NCI-H1417 (cell line): ENCODE measurements around the gene EXOSC5.
"Not testable (repeated sequence)": the region's sequence is repeated elsewhere in the genome, so short reads cannot be mapped to it uniquely, and the experiment has no call there.

ENCODE experiments used
- DNase-seq, 3 experiments: peaks; one replicate each; lab custom pipeline; 2025; lab: John Stamatoyannopoulos, UW

EXOSC5 gene

DNA sequence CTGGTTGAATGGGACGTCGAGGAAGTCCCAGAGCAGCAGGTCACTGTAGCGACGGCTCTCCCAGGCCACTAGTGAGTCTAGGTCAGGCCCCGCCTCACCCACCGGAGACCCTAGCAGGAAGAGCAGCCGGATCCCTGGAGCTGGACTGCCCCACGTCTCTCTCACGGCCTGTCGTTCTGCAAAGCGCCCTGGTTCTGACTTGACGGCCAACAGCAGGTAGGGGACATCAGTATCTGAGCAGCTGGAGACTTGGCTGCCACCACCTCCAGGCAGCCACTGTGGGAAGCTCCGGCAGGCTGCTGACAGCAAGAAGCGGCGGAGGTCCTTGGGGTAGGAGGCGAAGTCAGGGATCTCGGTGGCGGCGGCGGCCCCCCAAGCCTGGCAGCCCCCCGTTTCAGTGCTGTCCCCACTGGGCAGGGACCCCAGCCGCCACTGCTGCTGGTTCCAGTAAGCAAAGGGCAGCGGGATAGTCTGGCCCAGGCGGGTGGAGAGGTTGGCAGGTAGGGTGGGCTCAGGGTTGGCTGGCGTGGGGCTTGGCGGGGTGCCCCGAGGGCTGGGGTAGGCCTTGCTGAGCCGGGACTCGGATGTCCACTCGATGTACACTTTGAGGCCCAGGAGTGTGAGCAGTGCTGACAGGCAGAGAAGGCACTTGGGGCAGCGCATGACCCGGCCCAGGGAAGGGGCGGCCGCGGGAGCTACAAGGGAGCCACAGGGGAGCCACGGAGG lies 29.1 kb upstream of the EXOSC5 start:
- no peak for DNase-seq

DNA sequence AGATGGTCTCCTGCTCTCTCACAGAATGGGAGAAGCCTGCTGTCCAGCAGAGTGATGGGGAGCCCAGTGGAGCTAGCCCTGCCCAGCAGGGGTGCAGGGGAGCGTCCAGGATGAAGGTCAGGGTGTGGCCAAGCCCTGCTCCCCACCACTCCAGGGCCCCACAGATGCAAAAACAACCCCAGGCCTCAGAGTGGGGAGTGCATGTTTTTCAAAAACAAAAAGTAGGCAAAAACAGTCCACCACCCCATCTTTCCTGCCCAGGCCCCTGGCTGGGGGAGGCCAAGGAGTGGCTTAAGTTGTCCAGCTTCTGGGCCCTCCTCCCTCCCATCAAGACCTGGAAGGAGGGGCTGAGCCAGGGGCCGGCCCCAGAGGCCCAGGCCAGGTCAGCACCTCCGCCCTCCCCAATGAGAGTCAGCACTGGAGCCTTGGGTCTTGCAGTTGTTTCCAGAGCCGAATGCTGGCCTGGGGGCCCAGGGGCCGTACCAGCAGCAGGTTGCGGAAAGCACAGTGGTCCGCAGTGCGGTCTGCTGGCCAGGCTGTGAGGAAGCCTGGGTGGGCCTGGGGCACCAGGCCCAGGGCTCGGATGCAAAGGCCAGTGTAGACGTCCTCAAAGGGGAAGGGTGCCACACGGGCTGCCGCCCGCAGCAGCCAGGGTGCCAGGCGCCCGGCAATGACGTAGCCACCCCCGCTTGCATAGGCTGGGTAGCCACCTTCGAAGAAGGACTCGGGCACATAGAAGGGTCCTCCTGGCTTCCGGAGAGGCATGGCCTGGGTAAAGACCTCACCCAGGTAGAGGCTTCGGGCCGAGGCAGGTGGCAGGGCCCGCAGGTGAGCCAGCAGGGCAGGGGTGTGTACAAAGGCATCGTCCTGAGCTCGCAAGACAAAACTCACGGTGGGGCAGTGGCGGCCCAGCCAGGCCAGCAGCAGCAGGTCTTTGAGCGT lies 28.3 kb upstream of the EXOSC5 start:
- DNase-seq = no peak

- DNase-seq = no peak
These were observed 27.4 kb upstream of the EXOSC5 start for GRCh38 chr19:41424335-41425173.

DNA sequence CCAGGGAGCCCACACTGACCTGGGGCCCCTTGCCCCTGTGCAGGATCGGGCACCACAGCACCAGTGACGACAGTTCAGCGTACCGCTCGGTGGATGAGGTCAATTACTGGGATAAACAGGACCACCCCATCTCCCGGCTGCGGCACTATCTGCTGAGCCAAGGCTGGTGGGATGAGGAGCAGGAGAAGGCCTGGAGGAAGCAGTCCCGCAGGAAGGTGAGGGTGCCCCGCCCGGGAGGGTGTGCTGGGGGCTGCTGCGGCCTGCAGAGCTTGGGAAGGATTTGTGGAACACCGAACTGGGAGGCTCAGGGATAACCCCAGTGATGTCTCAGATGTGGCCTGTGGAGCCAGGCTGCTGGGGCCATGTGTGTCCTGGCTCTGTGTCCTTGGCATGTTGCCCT lies 25.8 kb upstream of the EXOSC5 start:
- no peak for DNase-seq

- DNase-seq = no peak
These were observed 25.3 kb upstream of the EXOSC5 start for GRCh38 chr19:41422456-41422855.

GRCh38 chr19:41421973-41422372 lies 24.8 kb upstream of the EXOSC5 start:
- DNase-seq = no peak

- peak; percentile 67 to 82 (median 80) for DNase-seq
These were observed 24.2 kb upstream of the EXOSC5 start for GRCh38 chr19:41421314-41421713.

DNA sequence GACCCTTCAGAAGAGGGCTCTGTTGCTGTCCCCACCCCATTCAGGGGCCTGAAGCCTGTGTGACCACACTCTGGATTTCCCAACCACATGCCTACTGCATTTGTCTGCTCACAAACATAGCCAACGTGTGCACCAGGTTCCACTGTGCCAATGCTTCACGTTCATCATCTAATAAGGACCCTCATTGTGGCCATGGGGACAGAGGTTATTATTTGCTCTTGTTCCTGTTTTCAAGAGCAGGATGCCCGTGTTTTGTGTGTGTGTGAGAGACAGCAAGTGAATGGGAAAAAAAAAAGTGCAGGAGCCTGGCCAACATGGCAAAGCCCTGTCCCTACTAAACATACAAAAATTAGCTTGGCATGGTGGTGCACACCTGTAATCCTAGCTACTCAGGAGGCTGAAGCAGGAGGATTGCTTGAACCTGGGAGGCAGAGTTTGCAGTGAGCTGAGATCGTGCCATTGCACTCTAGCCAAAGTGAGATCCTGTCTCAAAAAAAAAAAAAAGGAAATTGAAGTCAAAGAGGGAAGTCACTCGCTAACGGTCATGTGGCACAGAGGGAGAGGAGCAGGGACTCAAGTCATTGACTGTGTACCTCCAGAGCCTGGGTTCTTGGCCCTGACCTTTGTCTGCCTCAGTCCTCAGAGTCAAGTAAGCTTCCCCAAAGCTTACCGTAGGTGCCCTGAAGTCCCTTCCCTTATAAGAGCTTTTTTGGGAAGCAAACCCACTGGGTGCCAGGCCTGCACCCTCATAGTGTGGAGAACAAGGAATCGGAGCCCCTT lies 23.1 kb upstream of the EXOSC5 start:
- DNase-seq = no peak

DNA sequence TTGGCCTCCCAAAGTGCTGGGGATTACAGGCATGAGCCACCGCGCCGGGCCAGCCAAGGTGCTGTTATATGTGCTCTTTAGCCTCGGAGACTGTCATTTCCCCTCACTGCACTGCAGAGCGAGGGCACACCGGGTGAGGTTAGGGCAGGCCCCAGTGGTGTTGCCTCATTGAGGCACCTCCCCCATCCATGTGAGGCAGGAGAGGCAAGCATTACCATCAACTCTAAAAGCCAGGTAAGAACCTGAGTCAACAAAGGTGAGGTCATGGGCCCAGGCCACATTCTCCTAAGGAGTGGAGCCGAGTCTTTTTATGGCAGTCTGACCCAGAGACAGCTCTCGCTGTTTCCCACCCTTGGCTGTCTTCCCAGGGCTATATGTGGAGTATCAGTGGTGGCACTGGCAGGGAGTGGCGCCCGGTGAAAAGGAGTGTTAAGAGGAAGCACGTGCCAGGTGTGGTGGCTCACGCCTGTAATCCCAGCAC lies 19.1 kb upstream of the EXOSC5 start:
- no peak for DNase-seq

GRCh38 chr19:41415154-41415571 lies 18.0 kb upstream of the EXOSC5 start:
- DNase-seq = peak in 2 of 3 experiments; percentile 9 to 93

DNA sequence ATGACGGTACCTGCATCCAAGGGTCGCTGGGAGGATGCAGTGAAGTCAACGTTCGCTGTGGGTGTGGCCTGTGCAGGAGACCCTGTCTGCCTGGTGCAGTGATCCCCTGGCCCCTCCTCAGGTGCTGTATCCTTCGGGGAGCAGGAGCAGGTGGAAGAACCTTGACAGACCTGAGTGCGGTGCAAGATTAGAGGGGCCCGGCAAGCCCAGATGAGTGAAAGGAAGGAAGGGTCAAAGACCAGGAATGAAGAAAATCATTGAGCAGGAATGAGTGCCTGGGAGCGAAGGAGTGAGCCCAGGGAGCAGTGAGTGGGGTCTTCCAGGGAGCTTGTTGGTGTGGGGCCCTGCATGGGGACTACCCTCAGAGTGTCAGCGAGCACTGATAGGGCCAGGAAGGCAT lies 17.3 kb upstream of the EXOSC5 start:
- no peak for DNase-seq

- no peak for DNase-seq
These were observed 16.8 kb upstream of the EXOSC5 start for GRCh38 chr19:41413947-41414346.

GRCh38 chr19:41412953-41413352 lies 15.8 kb upstream of the EXOSC5 start:
- DNase-seq = no peak

GRCh38 chr19:41411968-41412265 lies 14.8 kb upstream of the EXOSC5 start:
- no peak for DNase-seq

- DNase-seq = no peak
These were observed 14.2 kb upstream of the EXOSC5 start for GRCh38 chr19:41411100-41411967.

DNA sequence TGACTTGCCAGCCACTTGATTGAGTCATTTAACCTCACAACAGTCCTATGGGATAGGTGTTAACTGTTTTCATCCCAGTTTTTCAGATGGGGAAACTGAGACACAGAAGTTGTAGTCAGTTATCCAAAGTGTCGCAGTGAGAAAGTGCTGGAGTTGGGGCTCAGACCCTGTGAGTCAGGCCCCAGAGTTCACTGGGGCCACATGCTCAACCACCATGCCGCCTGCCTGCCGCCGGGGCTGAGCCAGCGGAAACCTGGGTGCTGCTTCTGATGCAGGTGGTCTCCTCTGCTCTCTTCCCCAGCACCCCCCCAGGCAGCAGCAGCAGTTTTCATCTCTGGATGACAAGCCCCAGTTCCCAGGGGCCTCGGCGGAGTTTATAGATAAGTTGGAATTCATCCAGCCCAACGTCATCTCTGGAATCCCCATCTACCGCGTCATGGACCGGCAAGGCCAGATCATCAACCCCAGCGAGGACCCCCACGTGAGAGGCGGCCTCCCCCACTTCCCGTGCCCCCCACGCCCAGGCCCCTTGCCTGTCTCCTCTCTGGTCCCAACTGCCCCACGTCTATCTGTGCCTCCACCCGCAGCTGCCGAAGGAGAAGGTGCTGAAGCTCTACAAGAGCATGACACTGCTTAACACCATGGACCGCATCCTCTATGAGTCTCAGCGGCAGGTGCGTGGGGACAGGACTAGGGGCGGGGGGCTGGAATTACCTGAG lies 13.3 kb upstream of the EXOSC5 start:
- no peak for DNase-seq

DNA sequence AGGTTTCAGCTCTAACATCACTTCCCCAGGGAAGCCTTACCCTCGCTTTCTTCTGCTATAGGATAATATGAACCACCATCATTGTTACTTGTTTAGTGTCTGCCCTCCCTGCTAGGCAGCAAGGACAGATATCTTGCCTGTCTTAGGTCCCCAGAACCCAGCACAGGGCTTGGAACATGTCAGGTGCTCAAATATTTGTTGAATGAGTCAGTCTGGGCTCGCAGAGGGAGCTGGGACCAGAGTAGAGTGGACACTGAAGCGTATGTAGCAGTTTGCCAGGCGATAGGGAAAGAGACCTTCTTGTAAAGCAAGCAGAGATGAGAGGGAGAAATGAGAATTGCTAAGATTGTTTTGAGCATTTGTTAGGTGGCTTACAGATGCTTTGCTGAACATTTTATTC lies 12.1 kb upstream of the EXOSC5 start:
- DNase-seq = peak in 1 of 3 experiments; percentile 6

GRCh38 chr19:41408846-41409245 lies 11.7 kb upstream of the EXOSC5 start:
- not testable (repeated sequence) for DNase-seq

DNA sequence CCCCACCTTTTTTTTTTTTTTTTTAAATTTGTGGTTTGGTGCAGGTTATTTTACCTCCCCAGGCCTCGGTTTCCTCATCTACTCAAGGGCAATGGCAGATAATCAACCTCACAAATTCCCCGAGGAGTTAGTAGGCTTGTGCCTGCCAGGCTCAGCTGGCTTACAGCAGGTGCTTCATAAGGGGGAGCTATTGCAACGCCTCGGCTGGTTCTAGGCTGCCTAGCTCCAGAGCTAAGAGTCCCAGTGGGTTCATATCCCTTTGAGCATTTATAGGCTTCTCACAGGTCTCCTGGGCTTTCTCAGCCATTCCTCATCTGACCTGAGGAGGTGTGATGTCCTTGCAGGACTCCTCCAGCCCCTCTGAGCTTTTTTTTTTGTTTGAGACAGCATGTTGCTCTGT lies 11.1 kb upstream of the EXOSC5 start:
- no peak for DNase-seq

DNA sequence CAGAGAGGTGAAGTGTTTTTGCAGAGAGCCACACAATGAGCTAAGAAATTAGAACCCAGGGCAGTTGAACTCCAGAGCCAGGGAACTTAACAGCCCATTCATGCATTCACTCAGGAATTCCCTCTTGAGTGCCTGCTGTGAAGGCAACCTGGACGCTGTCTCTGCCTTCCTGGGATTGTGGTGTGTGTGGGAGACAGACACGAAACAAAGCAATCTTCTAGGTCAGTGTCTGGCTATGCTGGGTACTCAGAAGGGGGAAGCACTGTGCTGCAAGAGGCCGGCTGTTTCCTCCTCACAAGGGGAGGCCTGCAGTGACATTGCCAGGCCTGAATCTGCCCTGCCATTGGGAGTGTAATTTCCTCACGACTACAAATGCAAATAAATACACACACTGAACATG lies 10.1 kb upstream of the EXOSC5 start:
- peak in 1 of 3 experiments; percentile 56 for DNase-seq
